GM12891 (cell line): Measurements from ENCODE around the gene RAB30.

Experiments
- PAX5 ChIP-seq: IDR thresholded peaks from 2 replicates; pipeline ENCODE4 v1.6.1; 2011; ENCODE audit warnings: low read length, moderate library complexity, mild to moderate bottlenecking; ENCODE audit not compliant: insufficient read depth, severe bottlenecking
- POLR2A ChIP-seq: IDR thresholded peaks from 2 replicates; pipeline ENCODE4 v1.6.1; 2011; ENCODE audit warnings: low read depth, low read length, control low read depth
- TAF1 ChIP-seq: IDR thresholded peaks from 2 replicates; pipeline ENCODE4 v1.6.1; 2011; ENCODE audit warnings: low read depth, low read length, control low read depth

GRCh38 chr11:83051760-83052671 lies 19.7 kb downstream of the RAB30 start:
- no peak for TF ChIP-seq POLR2A
- TF ChIP-seq TAF1: no peak
- TF ChIP-seq PAX5: no peak
